ENCODE data around the gene FILIP1L. TPM values are rescaled to one million over a fixed set of nuclear protein-coding genes. Genes with fewer than 3 reads are reported as not detected.

The FILIP1L gene
- polyA plus RNA-seq, 3 donors, result 0.13 to 0.40 (median 0.25) TPM

- no peak for DNase-seq
- Histone ChIP-seq H3K27me3 (ENCODE audit: control insufficient read depth in 2 of 2, insufficient read depth in 2 of 2, low read length in 2 of 2) (no peaks in the 10 kb centered on the region), H3K36me3 (replicated peaks in 1 of 2; ENCODE audit: control insufficient read depth in 1 of 2, insufficient read depth in 2 of 2, low read length in 2 of 2) (no peaks in the 10 kb centered on the region), H3K9ac (ENCODE audit: insufficient read depth, low read length, poor library complexity, severe bottlenecking) (no peak overlapping the region), H2AFZ (ENCODE audit: insufficient read depth, low read depth, low read length, poor library complexity, severe bottlenecking) (no peak overlapping the region), H4K20me1 (ENCODE audit: insufficient read depth, low read length) (no peaks in the 10 kb centered on the region), H3K4me2 (replicated peaks; ENCODE audit: extremely low read depth, low read length, poor library complexity, severe bottlenecking) (no peak overlapping the region), H3K4me3 (replicated peaks in 1 of 3; ENCODE audit: low read depth in 2 of 3, low read length in 3 of 3) (no peak overlapping the region), H3K4me1 (ENCODE audit: control insufficient read depth in 1 of 2, insufficient read depth in 2 of 2, low read length in 2 of 2) (no peaks in the 10 kb centered on the region), H3K79me2 (ENCODE audit: insufficient read depth, low read length) (no peaks in the 10 kb centered on the region), H3K9me3 (replicated peaks in 1 of 2; ENCODE audit: control insufficient read depth in 1 of 2, insufficient read depth in 1 of 2, low read length in 2 of 2) (no peaks in the 10 kb centered on the region), H3K27ac (ENCODE audit: low read depth in 1 of 2, low read length in 2 of 2) (no peak overlapping the region)
- no peak for TF ChIP-seq CTCF (IDR thresholded peaks at IDR 0.05)
- Mint-ChIP-seq H3K27me3 (ENCODE audit: low read depth in 3 of 3) (peaks cover 0 to 3% (median 3%) of the 10 kb centered on the region in 3 donors), H3K27ac (no peak overlapping the region), H3K36me3 (no peaks in the 10 kb centered on the region), H3K4me1 (no peaks in the 10 kb centered on the region), H3K9me3 (peaks cover 0 to 3% (median 0%) of the 10 kb centered on the region in 7 donors), H3K4me3 (no peak overlapping the region)
- intact Hi-C loops (cut with micrococcal nuclease), result no loop called here
- 94% methylated on average over 14 of the region's 15 CpGs for WGBS (ENCODE audit: insufficient coverage)
Measured at GRCh38 chr3:99795573-99795972, 318.7 kb downstream of the FILIP1L start.

GRCh38 chr3:99794485-99794884 lies 319.8 kb downstream of the FILIP1L start:
- H3K4me3 Mint-ChIP-seq, result no peak overlapping the region
- Histone ChIP-seq H3K4me3 (replicated peaks in 1 of 3; ENCODE audit: low read depth in 2 of 3, low read length in 3 of 3) (no peak overlapping the region), H3K36me3 (replicated peaks in 1 of 2; ENCODE audit: control insufficient read depth in 1 of 2, insufficient read depth in 2 of 2, low read length in 2 of 2) (no peaks in the 10 kb centered on the region), H3K9me3 (replicated peaks in 1 of 2; ENCODE audit: control insufficient read depth in 1 of 2, insufficient read depth in 1 of 2, low read length in 2 of 2) (no peaks in the 10 kb centered on the region), H4K20me1 (ENCODE audit: insufficient read depth, low read length) (no peaks in the 10 kb centered on the region), H3K4me2 (replicated peaks; ENCODE audit: extremely low read depth, low read length, poor library complexity, severe bottlenecking) (no peak overlapping the region), H2AFZ (ENCODE audit: insufficient read depth, low read depth, low read length, poor library complexity, severe bottlenecking) (no peak overlapping the region), H3K27ac (ENCODE audit: low read depth in 1 of 2, low read length in 2 of 2) (no peak overlapping the region), H3K9ac (ENCODE audit: insufficient read depth, low read length, poor library complexity, severe bottlenecking) (no peak overlapping the region), H3K4me1 (ENCODE audit: control insufficient read depth in 1 of 2, insufficient read depth in 2 of 2, low read length in 2 of 2) (no peaks in the 10 kb centered on the region), H3K79me2 (ENCODE audit: insufficient read depth, low read length) (no peaks in the 10 kb centered on the region), H3K27me3 (ENCODE audit: control insufficient read depth in 2 of 2, insufficient read depth in 2 of 2, low read length in 2 of 2) (no peaks in the 10 kb centered on the region)
- WGBS (ENCODE audit: insufficient coverage), result 94% methylated on average over 8 of the region's 8 CpGs
- H3K4me1 Mint-ChIP-seq, result no peaks in the 10 kb centered on the region
- intact Hi-C loops (cut with micrococcal nuclease), result no loop called here
- no peak overlapping the region for H3K27ac Mint-ChIP-seq
- TF ChIP-seq CTCF (IDR thresholded peaks at IDR 0.05), result no peak
- H3K27me3 Mint-ChIP-seq (ENCODE audit: low read depth in 3 of 3), result peaks cover 0 to 5% (median 3%) of the 10 kb centered on the region in 3 donors
- H3K9me3 Mint-ChIP-seq, result peaks cover 0 to 2% (median 0%) of the 10 kb centered on the region in 7 donors
- no peaks in the 10 kb centered on the region for H3K36me3 Mint-ChIP-seq
- DNase-seq, result no peak

Measured in CD14-positive monocyte (primary cell).